HepG2 (cell line): Measurements from ENCODE around the gene HYAL2. TPM values are rescaled to one million over a fixed set of nuclear protein-coding genes. Genes with fewer than 3 reads are reported as not detected.

Experiments
- EHMT2 ChIP-seq: fragments of 200-600 bp; sonication (generic); IDR thresholded peaks from 2 replicates; pipeline ENCODE4 v1.7.0; 2017; ENCODE audit warnings: antibody characterized with exemption, low read depth, low read length, borderline replicate concordance
- HINFP ChIP-seq: sonication (generic); formaldehyde crosslinking; IDR thresholded peaks from 2 replicates; pipeline ENCODE4 v1.4.0; 2020; ENCODE audit warnings: low read depth, mild to moderate bottlenecking, missing genetic modification reagents
- HNRNPL ChIP-seq: fragments of 200-400 bp; formaldehyde crosslinking; IDR thresholded peaks from 2 replicates; pipeline ENCODE4 v1.6.1; 2017; ENCODE audit warnings: mild to moderate bottlenecking, low read depth, low read length
- PAXIP1 ChIP-seq: sonication (generic); formaldehyde crosslinking; conservative IDR thresholded peaks from 2 replicates; pipeline ENCODE4 v1.4.0; 2020; ENCODE audit warnings: mild to moderate bottlenecking, missing genetic modification reagents, moderate library complexity
- SIN3B ChIP-seq: fragments of 150-350 bp; IDR thresholded peaks from 2 replicates; pipeline ENCODE4 v1.6.1; 2014; ENCODE audit warnings: low read length
- THYN1 ChIP-seq: sonication (generic); formaldehyde crosslinking; IDR thresholded peaks from 2 replicates; pipeline ENCODE4 v1.8.1; 2023; ENCODE audit warnings: low read depth, mild to moderate bottlenecking, moderate library complexity, missing genetic modification reagents, borderline replicate concordance
- ZNF275 ChIP-seq: sonication (generic); formaldehyde crosslinking; IDR thresholded peaks from 2 replicates; pipeline ENCODE4 v1.8.0; 2022; ENCODE audit warnings: missing genetic modification reagents, mild to moderate bottlenecking, inconsistent platforms, borderline replicate concordance
- ZNF282 ChIP-seq: fragments of 450-650 bp; IDR thresholded peaks from 2 replicates; pipeline ENCODE4 v1.6.1; 2018; ENCODE audit not compliant: partially characterized antibody
- ZNF678 ChIP-seq: sonication (generic); formaldehyde crosslinking; IDR thresholded peaks from 2 replicates; pipeline ENCODE4 v1.4.0; 2020; ENCODE audit warnings: mild to moderate bottlenecking, missing genetic modification reagents
- ZNF772 ChIP-seq: sonication (generic); formaldehyde crosslinking; IDR thresholded peaks from 2 replicates; pipeline ENCODE4 v1.5.0; 2020; ENCODE audit warnings: mild to moderate bottlenecking, missing genetic modification reagents
- polyA plus RNA-seq, 8 experiments: library from polyadenylated mRNA; depleted of rRNA in 3 of 8; stranded (reverse) in 7 of 8; unstranded in 1 of 8; fragments of >200 nt; fragmentation: Illumina TruSeq in 4 of 8; extraction: Trizol in 4 of 8; gene quantifications; 2 replicates each; pipeline versions ENCODE4 v1.2.1 to v1.2.3, GENCODE V29; 2011 to 2016; ENCODE audit warnings: low read depth in 4 of 8, missing spikeins in 1 of 8, mixed read lengths in 1 of 8; ENCODE audit not compliant: insufficient read depth in 1 of 8
- total RNA-seq, 5 experiments: library from RNA; depleted of rRNA; stranded (reverse); fragments of >200 nt; fragmentation: Illumina TruSeq; extraction: Trizol; gene quantifications; 2 replicates each; pipeline ENCODE4 v1.2.3, GENCODE V29; 2016; ENCODE audit warnings: low read depth in 1 of 5
- TF ChIP-seq, protein P1 (sequence below): sonication (generic); formaldehyde crosslinking; IDR thresholded peaks from one replicate; pipeline ENCODE4 v1.5.1; 2020; ENCODE audit warnings: mild to moderate bottlenecking, missing genetic modification reagents; ENCODE audit errors: not compliant biosample characterization

Gene HYAL2
- total and polyA plus RNA-seq, 2 of the 13 experiments (the other 11 are each of a cell fraction or from before 2014, with no cell fraction given): 76.2 to 102 TPM

DNA sequence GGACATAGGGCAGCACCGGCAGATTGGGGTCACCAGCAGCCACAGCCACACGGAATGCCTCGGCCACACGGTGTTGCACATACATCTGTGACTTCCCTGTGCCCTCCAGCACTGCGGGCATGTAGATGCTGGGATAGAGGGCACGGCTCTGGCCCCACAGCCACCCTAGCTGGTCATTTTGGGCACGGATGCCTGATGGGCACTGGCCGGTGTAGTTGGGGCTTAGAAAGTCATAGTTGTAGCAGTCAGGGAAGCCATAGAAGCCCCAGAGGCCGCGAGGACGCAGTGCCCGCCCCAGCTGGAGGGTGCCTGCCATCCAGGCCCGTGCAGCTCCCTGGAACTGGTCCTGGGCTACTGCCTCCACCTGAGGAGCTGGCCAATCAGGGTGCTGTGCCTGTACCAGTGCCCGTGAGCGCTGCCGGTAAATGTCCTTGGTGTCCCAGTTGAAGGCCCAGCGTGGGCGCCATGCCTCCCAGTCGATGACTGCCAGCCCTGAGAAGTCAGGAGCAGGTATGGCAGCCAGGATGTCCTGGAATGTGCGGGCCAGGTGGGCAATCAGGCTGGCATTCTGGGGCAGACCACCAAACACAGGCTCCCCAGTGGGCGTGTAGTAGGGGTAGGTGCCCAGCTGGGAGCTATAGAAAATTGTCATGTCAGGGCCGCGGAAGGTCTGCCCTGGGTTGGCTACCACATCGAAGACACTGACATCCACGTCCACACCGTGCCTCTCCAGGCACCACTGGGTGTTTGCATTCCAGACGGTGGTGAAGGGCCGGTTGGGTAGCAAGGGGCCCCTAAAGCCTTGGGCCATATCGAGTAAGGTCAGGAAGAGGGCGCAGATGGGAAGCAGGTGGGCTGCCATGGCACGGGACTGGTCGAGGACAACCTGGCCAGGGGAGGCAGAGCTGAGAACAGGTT is 20.2 kb downstream of the HYAL2 start (continued):
- TF ChIP-seq ZNF282: no peak
- TF ChIP-seq EHMT2: no peak
- TF ChIP-seq PAXIP1: no peak
- no peak for TF ChIP-seq ZNF275
- TF ChIP-seq, protein P1, sequence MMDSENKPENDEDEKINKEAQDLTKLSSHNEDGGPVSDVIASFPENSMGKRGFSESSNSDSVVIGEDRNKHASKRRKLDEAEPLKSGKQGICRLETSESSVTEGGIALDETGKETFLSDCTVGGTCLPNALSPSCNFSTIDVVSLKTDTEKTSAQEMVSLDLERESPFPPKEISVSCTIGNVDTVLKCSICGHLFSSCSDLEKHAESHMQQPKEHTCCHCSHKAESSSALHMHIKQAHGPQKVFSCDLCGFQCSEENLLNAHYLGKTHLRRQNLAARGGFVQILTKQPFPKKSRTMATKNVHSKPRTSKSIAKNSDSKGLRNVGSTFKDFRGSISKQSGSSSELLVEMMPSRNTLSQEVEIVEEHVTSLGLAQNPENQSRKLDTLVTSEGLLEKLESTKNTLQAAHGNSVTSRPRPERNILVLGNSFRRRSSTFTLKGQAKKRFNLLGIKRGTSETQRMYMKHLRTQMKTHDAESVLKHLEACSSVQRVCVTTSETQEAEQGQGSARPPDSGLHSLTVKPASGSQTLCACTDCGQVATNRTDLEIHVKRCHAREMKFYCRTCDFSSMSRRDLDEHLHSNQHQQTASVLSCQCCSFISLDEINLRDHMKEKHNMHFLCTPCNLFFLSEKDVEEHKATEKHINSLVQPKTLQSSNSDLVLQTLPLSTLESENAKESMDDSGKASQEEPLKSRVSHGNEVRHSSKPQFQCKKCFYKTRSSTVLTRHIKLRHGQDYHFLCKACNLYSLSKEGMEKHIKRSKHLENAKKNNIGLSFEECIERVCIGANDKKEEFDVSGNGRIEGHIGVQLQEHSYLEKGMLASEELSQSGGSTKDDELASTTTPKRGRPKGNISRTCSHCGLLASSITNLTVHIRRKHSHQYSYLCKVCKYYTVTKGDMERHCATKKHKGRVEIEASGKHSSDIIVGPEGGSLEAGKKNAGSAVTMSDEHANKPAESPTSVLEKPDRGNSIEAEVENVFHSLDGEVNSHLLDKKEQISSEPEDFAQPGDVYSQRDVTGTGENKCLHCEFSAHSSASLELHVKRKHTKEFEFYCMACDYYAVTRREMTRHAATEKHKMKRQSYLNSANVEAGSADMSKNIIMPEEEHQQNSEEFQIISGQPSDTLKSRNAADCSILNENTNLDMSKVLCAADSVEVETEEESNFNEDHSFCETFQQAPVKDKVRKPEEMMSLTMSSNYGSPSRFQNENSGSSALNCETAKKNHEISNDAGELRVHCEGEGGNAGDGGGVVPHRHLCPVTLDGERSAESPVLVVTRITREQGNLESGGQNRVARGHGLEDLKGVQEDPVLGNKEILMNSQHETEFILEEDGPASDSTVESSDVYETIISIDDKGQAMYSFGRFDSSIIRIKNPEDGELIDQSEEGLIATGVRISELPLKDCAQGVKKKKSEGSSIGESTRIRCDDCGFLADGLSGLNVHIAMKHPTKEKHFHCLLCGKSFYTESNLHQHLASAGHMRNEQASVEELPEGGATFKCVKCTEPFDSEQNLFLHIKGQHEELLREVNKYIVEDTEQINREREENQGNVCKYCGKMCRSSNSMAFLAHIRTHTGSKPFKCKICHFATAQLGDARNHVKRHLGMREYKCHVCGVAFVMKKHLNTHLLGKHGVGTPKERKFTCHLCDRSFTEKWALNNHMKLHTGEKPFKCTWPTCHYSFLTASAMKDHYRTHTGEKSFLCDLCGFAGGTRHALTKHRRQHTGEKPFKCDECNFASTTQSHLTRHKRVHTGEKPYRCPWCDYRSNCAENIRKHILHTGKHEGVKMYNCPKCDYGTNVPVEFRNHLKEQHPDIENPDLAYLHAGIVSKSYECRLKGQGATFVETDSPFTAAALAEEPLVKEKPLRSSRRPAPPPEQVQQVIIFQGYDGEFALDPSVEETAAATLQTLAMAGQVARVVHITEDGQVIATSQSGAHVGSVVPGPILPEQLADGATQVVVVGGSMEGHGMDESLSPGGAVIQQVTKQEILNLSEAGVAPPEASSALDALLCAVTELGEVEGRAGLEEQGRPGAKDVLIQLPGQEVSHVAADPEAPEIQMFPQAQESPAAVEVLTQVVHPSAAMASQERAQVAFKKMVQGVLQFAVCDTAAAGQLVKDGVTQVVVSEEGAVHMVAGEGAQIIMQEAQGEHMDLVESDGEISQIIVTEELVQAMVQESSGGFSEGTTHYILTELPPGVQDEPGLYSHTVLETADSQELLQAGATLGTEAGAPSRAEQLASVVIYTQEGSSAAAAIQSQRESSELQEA (CRISPR knock-in tag): no peak
- TF ChIP-seq HNRNPL: peak; percentile 85
- TF ChIP-seq ZNF678 (CRISPR knock-in tag): no peak
- no peak for TF ChIP-seq THYN1
- no peak for TF ChIP-seq HINFP (CRISPR knock-in tag)
- TF ChIP-seq SIN3B: no peak
- TF ChIP-seq ZNF772 (CRISPR knock-in tag): peak; percentile 56; the same call in 1 of the 2 replicates
